Peyer's patch (tissue), 4 donors: ENCODE data around the gene HSD17B2. TPM values are rescaled to one million over a fixed set of nuclear protein-coding genes. Genes with fewer than 3 reads are reported as not detected.
A peak's percentile ranks its signal among the peaks of the same experiment; 100 is the strongest.

Experiments
- DNase-seq, 3 donors: peaks; one replicate each; pipeline ENCODE4 v3.0.0-alpha.2; 2017 to 2019
- H3K27ac ChIP-seq, 4 donors: fragments of 200-600 bp; sonication (generic); one replicate each; pipeline ENCODE4 v1.5.1; 2016 to 2019
- H3K27me3 ChIP-seq, 2 donors: fragments of 200-600 bp; sonication (generic); one replicate each; pipeline ENCODE4 v1.5.1; 2019
- H3K36me3 ChIP-seq, 3 donors: fragments of 200-600 bp; sonication (generic); one replicate each; pipeline ENCODE4 v1.5.1; 2016 to 2019
- H3K4me1 ChIP-seq, 4 donors: fragments of 200-600 bp; sonication (generic); one replicate each; pipeline ENCODE4 v1.5.1; 2016 to 2019
- H3K4me3 ChIP-seq, 4 donors: fragments of 200-600 bp; sonication (generic); 1 replicate in 3 of 4; 2 replicates in 1 of 4; pipeline ENCODE4 v1.5.1; 2016 to 2019; ENCODE audit warnings: mild to moderate bottlenecking in 1 of 4
- H3K9me3 ChIP-seq, 4 donors: fragments of 200-600 bp; sonication (generic); one replicate each; pipeline ENCODE4 v1.5.1; 2016 to 2019; ENCODE audit warnings: mild to moderate bottlenecking in 1 of 4
- POLR2A ChIP-seq, 2 donors: fragments of 450-650 bp; IDR thresholded peaks; one replicate each; pipeline ENCODE4 v1.5.1; 2017; ENCODE audit warnings: antibody characterized with exemption in 2 of 2, mild to moderate bottlenecking in 2 of 2, moderate library complexity in 2 of 2
- total RNA-seq, 4 donors: library from RNA; depleted of rRNA; stranded (reverse); fragments of >200 nt; gene quantifications; one replicate each; pipeline ENCODE4 v1.1.0, GENCODE V29; 2016
- TF ChIP-seq, protein P1 (sequence below), 6 experiments: fragments of 450-650 bp in 4 of 6; fragments of 200-600 bp in 2 of 6; sonication (generic) in 1 of 6; IDR thresholded peaks; one replicate each; pipeline ENCODE4 v1.5.1; 2017 to 2019; ENCODE audit warnings: antibody characterized with exemption in 6 of 6, mild to moderate bottlenecking in 3 of 6, moderate library complexity in 1 of 6

The HSD17B2 gene, protein sequence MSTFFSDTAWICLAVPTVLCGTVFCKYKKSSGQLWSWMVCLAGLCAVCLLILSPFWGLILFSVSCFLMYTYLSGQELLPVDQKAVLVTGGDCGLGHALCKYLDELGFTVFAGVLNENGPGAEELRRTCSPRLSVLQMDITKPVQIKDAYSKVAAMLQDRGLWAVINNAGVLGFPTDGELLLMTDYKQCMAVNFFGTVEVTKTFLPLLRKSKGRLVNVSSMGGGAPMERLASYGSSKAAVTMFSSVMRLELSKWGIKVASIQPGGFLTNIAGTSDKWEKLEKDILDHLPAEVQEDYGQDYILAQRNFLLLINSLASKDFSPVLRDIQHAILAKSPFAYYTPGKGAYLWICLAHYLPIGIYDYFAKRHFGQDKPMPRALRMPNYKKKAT
- total RNA-seq = 100 to 1,000 TPM in 3 of 4 donors, 10 to 100 TPM in 1; 19.8 to 173 (median 140) TPM

DNA sequence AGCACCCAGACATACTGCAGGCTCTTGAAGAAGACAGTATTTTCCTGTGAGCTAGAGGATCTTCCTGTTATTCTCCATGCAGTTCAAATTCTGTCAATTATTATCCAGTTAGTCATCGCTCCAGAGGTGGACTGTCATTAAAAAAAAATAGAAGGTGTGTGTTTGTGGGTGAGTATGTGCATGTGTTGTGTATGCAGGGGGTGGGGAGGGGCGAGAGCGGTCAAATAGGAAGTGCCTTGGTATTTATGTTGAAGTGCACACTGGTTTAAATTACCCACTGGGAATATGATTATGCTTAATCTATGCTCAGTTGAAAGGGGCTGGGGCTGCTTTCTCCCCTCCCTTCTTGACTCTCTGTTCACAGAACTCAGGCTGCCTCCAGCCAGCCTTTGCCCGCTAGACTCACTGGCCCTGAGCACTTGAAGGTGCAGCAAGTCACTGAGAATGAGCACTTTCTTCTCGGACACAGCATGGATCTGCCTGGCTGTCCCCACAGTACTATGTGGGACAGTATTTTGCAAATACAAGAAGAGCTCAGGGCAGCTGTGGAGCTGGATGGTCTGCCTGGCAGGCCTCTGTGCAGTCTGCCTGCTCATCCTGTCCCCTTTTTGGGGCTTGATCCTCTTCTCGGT lies at the start of gene HSD17B2:
Gene HSD17B2, plus strand, starts transcription at position 273 of the 632 bp plus-strand sequence. Its CDS starts 172 bp downstream, at position 445.
- no peaks in the 10 kb centered on the region for H3K9me3 ChIP-seq
- H3K27me3 ChIP-seq = no peaks in the 10 kb centered on the region
- TF ChIP-seq, protein P1, sequence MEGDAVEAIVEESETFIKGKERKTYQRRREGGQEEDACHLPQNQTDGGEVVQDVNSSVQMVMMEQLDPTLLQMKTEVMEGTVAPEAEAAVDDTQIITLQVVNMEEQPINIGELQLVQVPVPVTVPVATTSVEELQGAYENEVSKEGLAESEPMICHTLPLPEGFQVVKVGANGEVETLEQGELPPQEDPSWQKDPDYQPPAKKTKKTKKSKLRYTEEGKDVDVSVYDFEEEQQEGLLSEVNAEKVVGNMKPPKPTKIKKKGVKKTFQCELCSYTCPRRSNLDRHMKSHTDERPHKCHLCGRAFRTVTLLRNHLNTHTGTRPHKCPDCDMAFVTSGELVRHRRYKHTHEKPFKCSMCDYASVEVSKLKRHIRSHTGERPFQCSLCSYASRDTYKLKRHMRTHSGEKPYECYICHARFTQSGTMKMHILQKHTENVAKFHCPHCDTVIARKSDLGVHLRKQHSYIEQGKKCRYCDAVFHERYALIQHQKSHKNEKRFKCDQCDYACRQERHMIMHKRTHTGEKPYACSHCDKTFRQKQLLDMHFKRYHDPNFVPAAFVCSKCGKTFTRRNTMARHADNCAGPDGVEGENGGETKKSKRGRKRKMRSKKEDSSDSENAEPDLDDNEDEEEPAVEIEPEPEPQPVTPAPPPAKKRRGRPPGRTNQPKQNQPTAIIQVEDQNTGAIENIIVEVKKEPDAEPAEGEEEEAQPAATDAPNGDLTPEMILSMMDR (IDR thresholded peaks at IDR 0.05) = no peak
- peak; percentile 47 to 72 for TF ChIP-seq POLR2A (IDR thresholded peaks at IDR 0.05)
- DNase-seq = peak in 2 of 3 donors; percentile 83 to 88
- peaks cover 0 to 16% (median 5%) of the 10 kb centered on the region in 4 donors for H3K4me1 ChIP-seq
- peak within 1 kb of the TSS in 3 of 4 donors; percentile 26 to 69 (median 58) for H3K4me3 ChIP-seq
- H3K27ac ChIP-seq = peak within 1 kb of the TSS in 3 of 4 donors; percentile 58 to 89 (median 76)
- no peaks in the 10 kb centered on the region for H3K36me3 ChIP-seq

DNA sequence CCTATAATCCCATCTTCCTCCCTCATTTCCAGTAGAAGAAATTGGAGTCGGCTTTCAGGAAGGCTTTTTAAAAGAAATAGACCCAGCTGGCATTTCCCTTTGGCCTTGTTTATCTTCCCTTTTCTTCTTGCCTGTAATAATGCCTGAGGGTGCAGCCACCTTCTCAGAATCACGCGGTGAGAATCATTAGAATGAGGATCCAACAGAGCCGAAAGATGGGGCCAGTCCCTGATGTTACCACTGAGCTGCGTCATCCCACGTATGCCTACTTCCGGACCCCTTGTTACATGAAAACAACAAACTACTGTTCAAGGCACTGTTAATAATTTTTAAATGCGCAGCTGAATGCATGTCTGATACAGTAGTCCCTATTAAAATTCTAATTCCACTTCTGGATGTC lies 47.9 kb upstream of the HSD17B2 start:
- no peak overlapping the region for H3K27ac ChIP-seq
- no peaks in the 10 kb centered on the region for H3K27me3 ChIP-seq
- no peaks in the 10 kb centered on the region for H3K36me3 ChIP-seq
- no peaks in the 10 kb centered on the region for H3K9me3 ChIP-seq
- no peak for DNase-seq
- TF ChIP-seq POLR2A (IDR thresholded peaks at IDR 0.05) = no peak
- TF ChIP-seq, protein P1 (IDR thresholded peaks at IDR 0.05) = no peak
- H3K4me3 ChIP-seq = no peak overlapping the region
- H3K4me1 ChIP-seq = no peaks in the 10 kb centered on the region

DNA sequence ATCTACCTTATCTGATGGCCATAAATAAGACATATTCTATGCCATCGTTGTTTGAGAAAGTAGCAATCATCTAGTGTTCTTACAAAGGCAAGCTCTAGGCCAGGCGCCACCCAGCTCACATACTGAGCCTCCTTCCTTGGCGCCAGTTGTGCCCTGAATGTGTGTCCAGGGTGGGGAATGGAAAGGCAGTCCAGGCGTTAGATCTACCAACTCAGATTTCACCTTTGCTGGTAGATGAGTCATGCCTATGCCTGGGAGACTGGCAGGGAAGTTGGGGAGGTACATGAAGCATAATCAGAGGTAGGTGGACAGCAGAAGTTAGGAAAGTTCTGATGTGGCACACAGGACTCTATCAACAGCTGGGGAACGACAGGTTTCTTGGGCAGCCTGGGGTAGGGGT lies 47.3 kb upstream of the HSD17B2 start:
- Histone ChIP-seq H3K9me3 (no peaks in the 10 kb centered on the region), H3K4me1 (no peaks in the 10 kb centered on the region), H3K36me3 (no peaks in the 10 kb centered on the region), H3K27ac (peak overlapping the region in 1 of 4 donors; percentile 17), H3K27me3 (no peaks in the 10 kb centered on the region), H3K4me3 (no peak overlapping the region)
- DNase-seq = peak in 1 of 3 donors; percentile 54
- TF ChIP-seq, protein P1 (IDR thresholded peaks at IDR 0.05) = no peak
- TF ChIP-seq POLR2A (IDR thresholded peaks at IDR 0.05) = no peak

DNA sequence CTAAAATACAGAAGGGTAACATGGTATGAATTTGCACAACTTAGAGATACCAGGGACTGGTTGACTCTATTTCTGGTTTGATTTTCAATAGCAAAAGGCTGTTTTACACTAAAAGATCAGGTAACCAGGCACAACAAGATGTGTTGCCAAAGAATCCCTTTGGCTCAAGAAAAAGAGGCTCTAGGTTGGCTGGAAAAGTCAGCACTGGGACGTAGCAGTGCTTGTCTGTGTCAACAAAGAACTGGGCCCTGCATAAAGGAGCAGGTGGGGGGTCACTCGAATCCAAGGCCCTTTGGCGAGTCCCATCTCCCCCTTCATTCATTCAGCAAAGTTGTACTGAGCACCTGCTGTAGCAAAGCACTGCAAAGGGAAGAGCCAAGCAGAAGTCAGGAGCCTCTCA lies 42.2 kb upstream of the HSD17B2 start:
- Histone ChIP-seq H3K36me3 (no peaks in the 10 kb centered on the region), H3K4me3 (no peak overlapping the region), H3K27ac (no peak overlapping the region), H3K4me1 (peaks cover 0 to 4% (median 0%) of the 10 kb centered on the region in 4 donors), H3K9me3 (no peaks in the 10 kb centered on the region), H3K27me3 (no peaks in the 10 kb centered on the region)
- TF ChIP-seq, protein P1 (IDR thresholded peaks at IDR 0.05) = no peak
- TF ChIP-seq POLR2A (IDR thresholded peaks at IDR 0.05) = no peak
- DNase-seq = no peak

DNA sequence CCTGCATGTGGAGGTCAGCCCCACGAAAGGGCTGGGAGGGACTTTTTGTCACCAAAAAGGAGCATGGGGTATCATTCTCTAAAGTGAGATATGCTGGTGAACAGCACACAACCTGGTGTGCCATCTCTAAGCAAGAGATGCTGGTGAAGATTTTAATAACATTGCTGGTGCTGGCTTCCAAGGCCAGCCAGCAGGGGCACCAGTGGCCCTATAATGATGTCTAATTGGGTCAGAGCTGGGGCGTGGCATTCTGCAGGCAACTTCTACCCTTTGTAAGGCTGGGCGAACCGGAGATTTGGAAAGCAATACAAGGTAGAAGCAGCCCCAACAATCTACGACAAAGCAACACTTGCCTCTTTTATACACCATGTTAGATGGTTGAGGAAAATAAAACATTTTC lies 40.6 kb upstream of the HSD17B2 start:
- Histone ChIP-seq H3K4me1 (peaks cover 0 to 4% (median 0%) of the 10 kb centered on the region in 4 donors), H3K9me3 (no peaks in the 10 kb centered on the region), H3K4me3 (no peak overlapping the region), H3K27ac (no peak overlapping the region), H3K27me3 (no peaks in the 10 kb centered on the region), H3K36me3 (peaks cover 0 to 11% (median 0%) of the 10 kb centered on the region in 3 donors)
- no peak for DNase-seq
- TF ChIP-seq, protein P1 (IDR thresholded peaks at IDR 0.05) = peak in 2 of 6 experiments; percentile 13 to 25
- no peak for TF ChIP-seq POLR2A (IDR thresholded peaks at IDR 0.05)
